ENCODE results near the gene CDRT15L2.
"Not testable (repeated sequence)": the region's sequence is repeated elsewhere in the genome, so short reads cannot be mapped to it uniquely, and the experiment has no call there.

Gene CDRT15L2

DNA sequence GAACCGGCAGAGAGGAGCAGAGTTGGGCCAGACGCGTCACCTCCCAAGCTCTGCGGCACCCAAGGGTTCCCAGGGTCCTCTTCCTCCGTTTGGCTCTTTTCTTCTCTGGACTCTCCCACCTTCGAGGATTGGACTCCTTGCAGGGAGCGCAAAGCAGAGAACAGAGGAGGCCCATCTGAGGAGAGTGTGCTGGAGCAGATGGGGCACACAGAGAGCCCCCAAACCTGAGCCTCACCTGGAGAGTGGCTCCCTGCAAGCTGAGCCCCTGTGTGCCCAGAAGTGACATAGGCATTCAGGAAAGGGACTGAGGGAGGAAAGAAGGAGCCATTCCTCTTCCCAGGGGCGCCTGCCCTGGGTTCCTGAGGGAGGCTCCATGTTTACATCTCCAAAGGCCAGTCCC lies 6.3 kb upstream of the CDRT15L2 start:
- not testable (repeated sequence) for DNase-seq (ENCODE audit: low read depth in 2 of 2)

DNA sequence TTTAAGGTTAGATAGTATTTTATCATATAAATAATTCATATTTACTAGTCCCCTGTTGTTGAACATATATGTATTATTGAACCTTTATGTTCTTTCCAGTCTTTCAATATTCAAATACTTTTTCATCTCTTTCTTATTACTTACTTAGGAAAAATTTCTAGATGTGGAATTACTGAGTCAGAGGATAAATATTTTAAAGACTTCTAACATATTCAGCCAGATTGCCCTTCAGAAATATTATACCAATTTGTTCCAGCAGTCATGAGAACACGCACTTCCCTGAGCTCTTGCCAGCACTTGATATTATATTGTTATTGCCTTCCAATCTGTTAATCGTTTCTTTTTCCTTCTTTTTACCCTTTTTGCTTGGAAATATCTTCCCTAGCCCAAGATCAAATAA lies 4.5 kb upstream of the CDRT15L2 start:
- not testable (repeated sequence) for DNase-seq (ENCODE audit: low read depth in 2 of 2)

DNA sequence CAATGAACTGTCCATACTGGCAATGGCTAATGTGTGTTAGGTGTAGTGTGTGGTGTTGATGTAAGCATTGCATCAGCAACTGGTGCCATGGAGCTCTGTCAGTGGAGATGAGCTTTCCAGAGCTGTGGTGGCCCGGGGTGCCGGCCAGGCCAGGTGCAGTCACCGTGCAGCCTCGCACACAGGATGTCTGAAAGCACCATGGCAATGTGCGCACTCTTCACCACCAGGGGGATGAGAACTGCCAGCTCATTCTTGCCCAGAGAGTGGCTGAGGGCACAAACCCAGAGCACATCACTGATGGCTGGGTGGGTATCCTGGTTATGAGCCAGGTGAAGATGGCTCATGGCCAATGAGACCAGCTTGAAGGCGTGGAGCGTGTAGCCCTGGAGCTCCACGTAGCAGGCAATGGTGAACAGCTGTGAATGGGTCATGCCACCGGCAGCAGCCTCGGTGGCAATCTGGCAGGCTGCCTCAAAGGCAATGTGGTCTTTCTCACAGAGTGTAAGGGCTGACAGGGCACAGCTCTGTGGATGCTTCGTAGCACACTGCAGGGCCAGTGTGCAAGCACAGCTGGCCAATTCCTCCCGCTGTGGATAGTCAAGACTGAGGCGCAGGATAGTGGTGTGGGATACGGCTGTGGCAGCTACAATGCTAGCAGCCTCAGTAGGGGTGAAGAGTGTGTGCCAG lies 4.5 kb downstream of the CDRT15L2 start:
- not testable (repeated sequence) for DNase-seq (ENCODE audit: low read depth in 2 of 2)

DNA sequence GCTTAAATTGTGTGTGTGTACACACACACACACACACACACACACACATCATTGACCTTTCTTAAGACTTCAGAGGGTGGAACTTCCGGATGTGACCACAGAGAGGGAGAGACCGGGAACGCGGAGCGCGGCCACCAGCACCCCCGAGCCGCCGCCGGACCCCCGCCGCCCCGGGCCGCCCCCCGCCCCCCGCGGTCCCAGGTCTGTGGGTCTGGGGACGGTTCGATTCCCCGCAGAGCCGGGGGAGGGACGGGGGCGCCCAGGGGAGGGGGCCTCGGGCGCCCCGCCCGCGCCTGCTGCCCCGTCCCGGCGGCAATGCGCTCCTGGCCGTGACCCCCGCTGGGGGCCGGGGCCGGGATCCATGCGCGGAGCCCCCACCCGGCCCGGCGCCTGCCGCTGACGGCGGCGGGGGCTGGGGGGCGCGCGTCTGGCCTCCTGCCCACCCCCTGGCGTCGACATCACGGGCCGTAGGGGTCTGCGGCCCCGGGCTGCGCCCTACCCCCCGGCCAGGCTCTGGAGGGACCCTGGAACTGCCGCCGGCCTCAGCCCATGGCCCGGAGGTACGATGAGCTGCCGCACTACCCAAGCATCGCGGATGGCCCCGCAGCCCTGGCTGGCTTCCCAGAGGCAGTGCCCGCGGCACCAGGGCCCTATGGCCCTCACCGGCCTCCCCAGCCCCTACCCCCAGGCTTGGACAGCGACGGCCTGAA lies 9.4 kb downstream of the CDRT15L2 start:
- not testable (repeated sequence) for DNase-seq (ENCODE audit: low read depth in 2 of 2)

- DNase-seq (ENCODE audit: low read depth in 2 of 2), result not testable (repeated sequence)
Measured at GRCh38 chr17:20589454-20589810, 9.9 kb downstream of the CDRT15L2 start.

GRCh38 chr17:20591040-20591439 lies 11.5 kb downstream of the CDRT15L2 start:
- not testable (repeated sequence) for DNase-seq (ENCODE audit: low read depth in 2 of 2)

DNA sequence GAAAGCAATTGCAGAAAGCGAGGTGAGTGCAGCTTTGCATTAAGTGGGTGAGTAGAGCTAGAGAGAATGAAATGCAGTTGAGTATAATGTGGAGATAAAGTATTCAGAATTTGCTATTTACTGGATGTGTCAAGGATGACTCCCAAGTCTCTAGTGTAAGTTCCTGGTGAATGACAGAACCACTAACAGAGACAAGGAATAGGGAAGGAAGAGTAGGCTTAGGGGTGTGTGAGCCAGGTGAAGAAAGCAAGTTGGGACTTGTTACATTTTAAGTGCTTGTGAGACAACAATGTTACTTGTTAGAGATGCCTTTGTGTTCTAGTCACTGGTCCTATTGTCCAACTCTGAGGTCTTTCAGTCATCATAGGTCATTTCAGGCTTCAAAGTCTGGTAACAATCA lies 26.0 kb downstream of the CDRT15L2 start:
- not testable (repeated sequence) for DNase-seq (ENCODE audit: low read depth in 2 of 2)

DNA sequence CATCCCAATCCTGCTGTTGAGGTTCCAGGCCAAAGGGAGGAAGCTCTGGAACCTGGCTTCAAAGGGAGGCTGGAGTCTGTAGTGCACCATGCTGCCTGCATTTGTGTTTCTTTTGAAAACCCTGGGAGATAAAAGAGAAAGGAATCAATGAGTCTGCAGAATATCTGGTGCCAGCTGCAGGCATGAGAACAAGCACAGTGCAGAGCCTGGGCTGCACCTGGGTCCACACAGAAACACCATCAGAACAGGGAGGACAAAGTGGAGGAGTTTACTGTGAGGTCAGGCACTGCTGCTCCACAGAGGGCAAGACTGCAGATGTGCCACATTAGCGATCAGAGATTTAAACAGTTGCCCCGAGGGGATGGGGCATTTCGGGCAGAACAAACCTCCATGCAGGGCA lies 30.0 kb downstream of the CDRT15L2 start:
- not testable (repeated sequence) for DNase-seq (ENCODE audit: low read depth in 2 of 2)

DNA sequence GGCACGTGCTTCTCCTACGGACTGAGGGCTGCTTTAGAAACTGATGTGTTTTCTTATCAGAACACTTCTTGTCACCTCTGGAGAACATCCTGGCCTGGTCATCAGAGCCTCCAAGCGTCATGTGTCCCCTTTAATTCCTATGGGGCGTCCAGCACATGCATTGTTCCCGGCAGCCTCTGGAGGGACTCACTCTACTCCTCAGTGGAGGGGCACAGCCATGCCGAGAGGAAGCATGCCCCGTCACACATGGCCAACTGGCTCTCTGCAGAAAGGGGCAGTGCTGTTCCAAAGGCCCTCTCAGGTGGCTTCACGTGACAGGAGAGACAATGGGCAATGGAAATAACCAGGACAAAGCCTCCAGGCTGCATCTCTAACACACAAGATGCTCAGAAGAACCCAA lies 31.8 kb downstream of the CDRT15L2 start:
- no peak for DNase-seq (ENCODE audit: low read depth in 2 of 2)

- no peak for DNase-seq (ENCODE audit: low read depth in 2 of 2)
Measured at GRCh38 chr17:20612635-20613034, 33.1 kb downstream of the CDRT15L2 start.

DNA sequence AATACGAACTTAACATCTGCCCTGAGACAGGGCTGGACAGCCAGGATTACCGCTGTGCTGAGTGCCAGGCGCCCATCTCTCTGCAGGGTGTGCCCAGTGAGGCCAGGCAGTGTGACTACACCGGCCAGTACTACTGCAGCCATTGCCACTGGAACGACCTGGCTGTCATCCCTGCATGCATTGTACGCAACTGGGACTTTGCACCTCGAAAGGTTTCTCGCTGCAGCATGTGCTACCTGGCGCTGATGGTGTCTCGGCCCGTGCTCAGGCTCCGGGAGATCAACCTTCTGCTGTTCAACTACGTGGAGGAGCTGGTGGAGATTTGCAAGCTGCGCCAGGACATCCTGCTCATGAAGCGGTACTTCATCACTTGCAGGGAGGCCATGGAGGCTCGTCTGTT lies 33.7 kb downstream of the CDRT15L2 start:
- no peak for DNase-seq (ENCODE audit: low read depth in 2 of 2)

DNA sequence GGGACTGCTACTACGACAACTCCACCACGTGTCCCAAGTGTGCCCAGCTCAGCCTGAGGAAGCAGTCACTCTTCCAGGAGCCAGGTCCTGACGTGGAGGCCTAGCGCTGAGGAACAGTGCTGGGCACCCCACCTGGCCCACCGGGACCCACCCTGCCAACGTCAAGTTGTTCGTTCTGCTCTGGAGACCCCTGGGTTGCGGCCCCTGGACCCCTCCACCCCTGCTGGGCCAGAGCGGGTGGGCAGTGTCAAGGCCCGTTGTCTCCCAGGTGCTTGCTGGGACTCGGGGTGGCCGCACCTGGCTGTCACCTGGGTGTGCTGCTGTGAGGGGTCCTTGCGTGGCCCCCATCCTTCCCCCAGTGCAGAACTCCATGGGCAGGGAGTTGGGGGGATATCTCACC lies 34.4 kb downstream of the CDRT15L2 start:
- DNase-seq (ENCODE audit: low read depth in 2 of 2), result no peak

DNA sequence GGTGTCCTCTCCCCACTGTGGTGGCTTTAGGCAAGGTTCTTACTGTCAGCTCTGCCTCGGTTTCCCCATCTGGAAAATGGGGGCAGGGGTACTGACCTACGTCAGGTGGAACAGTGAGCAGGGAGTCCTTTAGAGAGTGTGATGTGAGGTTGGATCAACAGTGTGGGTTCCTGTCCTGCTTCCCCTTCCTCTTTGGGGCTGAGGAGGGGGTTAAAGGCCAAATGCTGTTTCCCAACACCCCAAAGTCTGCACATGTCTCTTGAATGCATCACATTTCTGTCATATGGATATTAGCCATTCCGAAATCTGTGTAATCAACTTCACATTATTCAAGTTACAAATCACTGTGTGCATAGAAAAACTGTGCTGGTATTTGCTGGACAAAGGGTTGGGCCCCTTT lies 35.9 kb downstream of the CDRT15L2 start:
- DNase-seq (ENCODE audit: low read depth in 2 of 2), result not testable (repeated sequence)

Measured in stimulated activated CD4-positive, alpha-beta T cell treated with anti-CD3 and anti-CD28 coated beads, Interleukin-1b, Interleukin-23, amount 100 ng/mL, for 1 hour (primary cell).